Choroid plexus epithelial cell (primary cell): ENCODE results near the gene NAPA.

Experiments used
- DNase-seq: peaks from one replicate; pipeline ENCODE4 v3.0.0-alpha.2; 2010; ENCODE audit warnings: low read depth
- H3K4me3 ChIP-seq: 2 replicates; pipeline ENCODE4 v1.5.1; 2011; ENCODE audit warnings: low read depth, mild to moderate bottlenecking, control low read depth, low read length, moderate library complexity
- CTCF ChIP-seq: conservative IDR thresholded peaks from 2 replicates; pipeline ENCODE4 v1.5.1; 2011; ENCODE audit warnings: low read depth, mild to moderate bottlenecking, control low read depth, inconsistent platforms, low read length, moderate library complexity

Gene NAPA

GRCh38 chr19:47492137-47492533 lies 22.7 kb downstream of the NAPA start:
- no peak for DNase-seq
- no peak for TF ChIP-seq CTCF
- H3K4me3 ChIP-seq, result no peak overlapping the region

- TF ChIP-seq CTCF, result no peak
- no peak overlapping the region for H3K4me3 ChIP-seq
- no peak for DNase-seq
Observed at GRCh38 chr19:47491358-47492136, 23.3 kb downstream of the NAPA start.

GRCh38 chr19:47490847-47491246 lies 24.0 kb downstream of the NAPA start:
- no peak overlapping the region for H3K4me3 ChIP-seq
- no peak for DNase-seq
- no peak for TF ChIP-seq CTCF

- TF ChIP-seq CTCF, result no peak
- H3K4me3 ChIP-seq, result no peak overlapping the region
- DNase-seq, result no peak
Observed at GRCh38 chr19:47490031-47490430, 24.8 kb downstream of the NAPA start.

- H3K4me3 ChIP-seq, result no peak overlapping the region
- TF ChIP-seq CTCF, result no peak
- DNase-seq, result no peak
Observed at GRCh38 chr19:47489072-47489914, 25.6 kb downstream of the NAPA start.

GRCh38 chr19:47487551-47488515 lies 27.0 kb downstream of the NAPA start:
- no peak for TF ChIP-seq CTCF
- no peak for DNase-seq
- H3K4me3 ChIP-seq, result no peak overlapping the region
